Activated gamma-delta T cell treated with anti-CD3 and anti-CD28 coated beads, Interleukin-2, amount 50 U/mL, for 16 hours (primary cell): Measurements from ENCODE around the gene HLA-A.

Source experiments
- DNase-seq: peaks from one replicate; pipeline ENCODE4 v3.0.0-alpha.2; 2020; ENCODE audit warnings: low read depth

The HLA-A gene

DNA sequence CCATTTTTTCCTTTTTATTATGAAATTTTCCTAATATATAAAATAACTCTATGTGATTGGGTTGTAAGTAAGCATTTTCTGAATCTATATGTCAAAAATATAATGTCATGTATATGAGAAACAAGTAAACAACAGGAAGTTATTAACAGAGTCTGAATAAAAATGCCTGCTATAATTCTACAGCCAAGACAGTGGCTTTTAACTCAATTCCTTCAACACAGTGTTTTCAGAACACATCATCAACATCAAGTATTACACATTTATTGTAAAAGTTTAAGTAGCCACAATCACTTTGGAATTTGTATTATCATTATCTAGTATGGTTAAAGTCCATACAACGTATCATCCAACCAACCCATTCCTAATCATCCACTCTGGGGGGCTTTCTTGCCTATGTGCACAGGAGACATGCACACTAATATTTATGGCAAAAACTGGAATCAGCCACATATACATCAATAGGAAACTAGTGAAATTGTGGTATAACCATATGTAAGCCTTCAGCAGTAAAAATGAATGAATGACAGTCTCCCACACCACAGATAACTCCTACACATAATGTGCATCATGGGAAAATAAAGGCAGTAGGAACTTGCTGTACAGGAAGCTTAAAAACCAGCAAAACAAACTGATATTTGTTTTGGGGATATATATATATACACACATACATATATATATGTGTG is 6.9 kb upstream of the HLA-A start:
- DNase-seq: no peak

- no peak for DNase-seq
Measured at GRCh38 chr6:29938746-29939508, 3.4 kb upstream of the HLA-A start.

DNA sequence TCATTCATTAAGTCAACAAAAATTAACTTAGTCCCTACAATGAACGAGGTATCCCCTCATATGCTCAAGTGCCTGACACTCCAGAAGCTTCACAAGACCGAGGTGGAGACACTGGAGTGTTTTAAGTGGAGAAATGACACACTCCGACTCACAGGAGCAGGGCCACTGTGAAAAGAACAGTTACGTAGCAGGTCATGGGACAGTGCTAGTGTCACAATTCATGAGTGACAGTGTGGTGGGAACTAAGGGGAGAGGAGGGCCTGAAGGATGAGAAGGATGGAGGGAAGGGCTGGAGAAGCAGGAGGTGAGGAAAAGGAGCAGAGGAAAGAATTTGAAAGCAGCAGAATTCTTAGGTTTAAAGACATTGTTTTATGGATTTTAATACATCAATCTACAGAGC is 1.3 kb upstream of the HLA-A start:
- DNase-seq: no peak

DNA sequence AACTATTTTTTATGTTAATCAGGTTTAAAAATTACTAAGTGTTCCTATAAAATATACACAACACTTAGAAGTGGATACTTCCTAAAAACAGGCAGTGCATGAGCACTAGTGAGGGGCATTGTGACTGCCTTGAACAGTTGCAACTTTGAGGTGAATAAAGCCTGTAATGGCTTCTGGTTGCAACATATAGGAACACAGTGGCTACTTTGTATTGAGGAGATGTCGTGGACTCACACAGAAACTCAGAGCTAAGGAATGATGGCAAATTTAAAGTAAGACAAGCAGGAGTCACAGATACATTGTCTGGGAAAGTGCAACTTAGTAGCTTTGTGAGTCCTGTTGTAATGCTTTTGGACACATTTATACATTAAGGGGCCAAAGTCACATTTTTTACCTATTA is 861 bp upstream of the HLA-A start:
- DNase-seq: no peak

GRCh38 chr6:29941916-29942274 is 437 bp upstream of the HLA-A start:
- DNase-seq: no peak

DNA sequence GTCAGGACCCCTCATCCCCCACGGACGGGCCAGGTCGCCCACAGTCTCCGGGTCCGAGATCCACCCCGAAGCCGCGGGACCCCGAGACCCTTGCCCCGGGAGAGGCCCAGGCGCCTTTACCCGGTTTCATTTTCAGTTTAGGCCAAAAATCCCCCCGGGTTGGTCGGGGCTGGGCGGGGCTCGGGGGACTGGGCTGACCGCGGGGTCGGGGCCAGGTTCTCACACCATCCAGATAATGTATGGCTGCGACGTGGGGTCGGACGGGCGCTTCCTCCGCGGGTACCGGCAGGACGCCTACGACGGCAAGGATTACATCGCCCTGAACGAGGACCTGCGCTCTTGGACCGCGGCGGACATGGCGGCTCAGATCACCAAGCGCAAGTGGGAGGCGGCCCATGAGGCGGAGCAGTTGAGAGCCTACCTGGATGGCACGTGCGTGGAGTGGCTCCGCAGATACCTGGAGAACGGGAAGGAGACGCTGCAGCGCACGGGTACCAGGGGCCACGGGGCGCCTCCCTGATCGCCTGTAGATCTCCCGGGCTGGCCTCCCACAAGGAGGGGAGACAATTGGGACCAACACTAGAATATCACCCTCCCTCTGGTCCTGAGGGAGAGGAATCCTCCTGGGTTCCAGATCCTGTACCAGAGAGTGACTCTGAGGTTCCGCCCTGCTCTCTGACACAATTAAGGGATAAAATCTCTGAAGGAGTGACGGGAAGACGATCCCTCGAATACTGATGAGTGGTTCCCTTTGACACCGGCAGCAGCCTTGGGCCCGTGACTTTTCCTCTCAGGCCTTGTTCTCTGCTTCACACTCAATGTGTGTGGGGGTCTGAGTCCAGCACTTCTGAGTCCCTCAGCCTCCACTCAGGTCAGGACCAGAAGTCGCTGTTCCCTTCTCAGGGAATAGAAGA is 978 bp downstream of the HLA-A start:
- DNase-seq: no peak

GRCh38 chr6:29945281-29945820 is 3.0 kb downstream of the HLA-A start:
- no peak for DNase-seq

DNA sequence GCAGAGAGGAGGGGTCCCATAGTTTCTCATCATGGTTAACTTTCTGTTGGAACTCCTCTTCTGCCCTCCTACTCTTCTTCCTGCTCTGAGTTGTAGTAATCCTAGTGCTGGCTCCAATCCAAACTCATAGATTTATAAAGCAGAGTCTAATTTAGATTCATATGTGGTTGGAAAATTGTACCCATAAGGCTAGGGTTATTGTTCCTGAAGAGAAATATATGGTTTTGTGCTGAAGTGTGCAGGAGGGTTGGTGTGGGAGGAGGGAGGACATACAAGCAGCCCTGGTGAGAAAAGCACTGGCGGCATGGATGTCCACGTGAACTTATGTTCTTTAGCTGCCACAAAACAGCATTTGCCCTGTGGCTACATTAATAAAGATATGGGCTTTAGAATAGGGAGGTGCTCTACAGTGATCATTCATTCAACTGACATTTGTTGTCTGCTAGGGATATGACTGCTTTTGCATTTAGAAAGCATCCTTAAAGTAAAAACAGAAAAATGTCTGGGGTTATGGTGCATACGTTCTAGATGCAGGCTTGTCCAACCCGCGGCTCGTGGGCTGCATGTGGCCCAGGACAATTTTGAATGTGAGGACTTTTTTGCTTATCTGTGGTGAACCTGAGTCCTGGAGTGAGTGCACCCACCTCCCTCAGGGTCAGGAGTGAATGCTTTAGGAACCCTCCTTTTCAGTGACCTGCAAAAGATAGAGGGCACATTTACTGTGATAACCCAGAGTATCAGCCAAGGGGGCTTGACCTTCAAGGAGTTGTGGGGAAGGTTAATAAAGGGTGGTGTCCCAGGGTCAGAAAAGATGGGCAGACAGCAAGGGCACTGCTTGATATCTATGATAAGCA is 4.1 kb downstream of the HLA-A start:
- no peak for DNase-seq

DNA sequence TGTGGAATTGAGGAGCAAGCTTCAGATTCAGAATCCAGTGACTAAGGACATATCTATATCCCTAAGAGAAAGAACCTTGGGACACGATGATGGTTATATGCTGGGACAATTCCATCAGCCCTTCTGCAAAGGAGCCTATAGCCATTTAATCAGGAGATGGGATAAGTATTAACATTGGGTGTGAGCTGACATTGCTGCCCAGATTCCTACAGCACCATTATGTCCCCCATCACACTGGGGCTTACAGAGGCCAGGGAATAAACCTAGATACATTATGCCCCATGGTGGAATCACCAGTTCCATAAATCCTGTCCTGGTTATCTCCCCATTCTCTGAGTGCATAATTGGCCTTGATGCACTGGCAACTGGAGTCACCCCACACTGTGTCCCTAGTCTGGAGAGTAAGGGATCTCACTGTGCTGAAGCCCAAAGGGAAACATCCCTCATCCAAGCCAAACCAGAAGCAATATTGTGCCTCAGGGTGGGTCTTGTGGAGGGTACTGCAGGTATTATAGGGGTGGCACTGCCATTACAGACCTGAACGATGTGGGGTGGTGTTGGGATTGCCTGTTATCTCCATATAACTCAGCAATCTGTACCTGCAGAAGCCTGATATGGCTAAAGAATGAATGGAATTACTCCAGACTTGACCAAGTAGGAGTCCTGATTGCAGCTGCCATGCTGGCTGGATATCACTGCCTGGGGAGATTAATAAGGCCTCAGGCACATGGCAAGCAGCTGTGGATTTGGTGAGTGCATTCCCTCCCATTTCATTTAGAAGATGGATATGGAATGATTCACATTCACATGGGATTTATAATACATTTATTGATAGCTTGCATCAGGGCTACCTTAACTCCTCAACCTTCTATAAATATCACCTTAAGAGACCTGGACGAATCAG is 5.0 kb downstream of the HLA-A start:
- no peak for DNase-seq

GRCh38 chr6:29948277-29948676 is 5.9 kb downstream of the HLA-A start:
- DNase-seq: no peak

DNA sequence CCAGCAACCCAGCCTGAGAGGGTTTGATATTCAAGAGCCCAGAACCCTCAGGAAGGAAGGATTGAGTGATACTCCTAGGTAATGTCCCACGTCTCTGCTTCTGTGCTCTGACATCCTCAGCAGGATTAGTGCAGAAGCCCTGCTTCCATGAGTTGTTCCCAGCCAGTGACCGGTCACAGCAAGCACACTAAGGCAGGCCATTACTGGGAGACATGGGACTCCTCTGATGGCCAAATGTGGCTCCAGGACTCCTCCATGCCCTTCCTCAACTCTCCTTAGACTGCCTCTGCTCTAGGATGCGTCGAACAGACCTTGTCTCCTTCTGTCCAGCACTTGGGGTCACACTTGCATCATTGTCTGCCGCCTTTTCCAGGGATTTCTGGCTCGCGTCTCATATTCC is 7.6 kb downstream of the HLA-A start:
- DNase-seq: no peak

- DNase-seq: no peak
Measured at GRCh38 chr6:29951882-29952281, 9.6 kb downstream of the HLA-A start.

DNA sequence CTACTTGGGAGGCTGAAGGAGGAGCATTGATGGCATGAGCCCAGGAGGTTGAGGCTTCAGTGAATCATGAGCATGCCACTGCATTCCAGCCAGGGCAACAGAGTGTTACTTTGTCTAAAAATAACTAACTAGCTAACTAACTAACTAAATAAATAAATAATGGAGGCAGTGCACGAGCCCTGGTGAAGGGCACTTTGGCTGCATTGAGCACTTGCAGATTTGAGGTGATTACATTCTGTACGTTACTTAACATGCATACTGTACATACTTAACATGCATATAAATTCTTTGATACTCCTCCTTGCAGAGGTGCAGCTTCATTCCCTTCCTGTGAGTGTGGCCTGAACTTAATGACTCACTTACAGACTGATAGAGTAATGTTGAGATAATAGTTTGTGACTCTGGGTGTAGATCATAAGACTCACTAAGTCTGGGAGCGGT is 10.7 kb downstream of the HLA-A start:
- DNase-seq: no peak

GRCh38 chr6:29953686-29954085 is 11.4 kb downstream of the HLA-A start:
- no peak for DNase-seq

DNA sequence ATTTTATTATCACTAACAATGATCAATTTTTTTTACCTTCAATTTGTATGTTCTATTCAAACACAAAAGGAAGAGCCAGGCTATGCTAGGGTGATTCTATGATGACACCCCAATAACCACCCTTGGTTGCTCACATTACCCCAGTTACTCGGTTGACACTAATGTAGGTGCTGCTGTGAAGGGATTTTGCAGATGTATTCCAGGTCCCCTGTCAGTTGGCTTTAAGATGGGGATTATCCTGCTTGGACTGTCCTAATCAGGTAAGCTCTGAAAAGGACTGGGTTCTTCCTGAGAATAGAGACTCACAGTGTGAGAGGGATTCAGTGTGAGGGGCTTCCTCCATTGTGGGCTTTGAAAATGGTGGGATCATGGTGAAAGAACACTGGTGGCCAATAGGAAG is 11.9 kb downstream of the HLA-A start:
- DNase-seq: no peak

DNA sequence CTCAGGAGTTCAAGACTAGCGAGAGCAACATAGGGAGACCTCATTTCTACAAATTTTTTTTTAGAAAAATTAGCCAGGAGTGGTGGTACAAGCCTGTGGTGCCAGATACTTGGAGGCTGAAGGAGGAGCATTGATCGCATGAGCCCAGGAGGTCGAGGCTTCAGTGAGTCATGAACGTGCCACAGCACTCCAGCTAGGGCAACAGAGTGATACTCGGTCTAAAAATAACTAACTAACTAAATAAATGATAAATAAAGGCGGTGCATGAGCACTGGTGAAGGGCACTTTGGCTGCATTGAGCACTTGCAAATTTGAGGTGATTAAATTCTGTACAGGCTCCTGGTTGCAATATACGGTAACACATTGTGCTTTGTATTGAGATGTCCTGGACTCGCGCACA is 13.5 kb downstream of the HLA-A start:
- DNase-seq: no peak

GRCh38 chr6:29956518-29956917 is 14.2 kb downstream of the HLA-A start:
- DNase-seq: no peak

- DNase-seq: no peak
Measured at GRCh38 chr6:29958046-29958445, 15.7 kb downstream of the HLA-A start.

- no peak for DNase-seq
Measured at GRCh38 chr6:29958921-29959320, 16.6 kb downstream of the HLA-A start.

GRCh38 chr6:29959467-29959866 is 17.1 kb downstream of the HLA-A start:
- no peak for DNase-seq

GRCh38 chr6:29961966-29962365 is 19.6 kb downstream of the HLA-A start:
- DNase-seq: no peak
